OCI-LY3 (cell line): ENCODE results near the gene LUZP1.

Source experiments
- H2AFZ ChIP-seq: fragments of 200-600, 300-600 bp; shearing (Covaris generic); 2 replicates; pipeline ENCODE4 v1.6.0; 2014; ENCODE audit warnings: antibody characterized with exemption, low read depth, low read length
- H3K27ac ChIP-seq: fragments of 200-600, 300-600 bp; sonication (generic); 2 replicates; pipeline ENCODE4 v1.5.1; 2014; ENCODE audit warnings: mild to moderate bottlenecking, low read length, moderate library complexity, mixed read lengths
- H3K27me3 ChIP-seq: fragments of 200-600, 300-600 bp; sonication (generic); 2 replicates; pipeline ENCODE4 v1.6.1; 2014; ENCODE audit warnings: low read depth, low read length, mixed read lengths
- H3K36me3 ChIP-seq: fragments of 200-600, 300-600 bp; sonication (generic); replicated peaks from 2 replicates; pipeline ENCODE3; 2014; ENCODE audit warnings: low read depth, low read length, mixed read lengths
- H3K4me1 ChIP-seq: fragments of 300-600, 200-600 bp; sonication (generic); 2 replicates; pipeline ENCODE4 v1.6.1; 2014; ENCODE audit warnings: low read length, mixed read lengths
- H3K4me2 ChIP-seq: fragments of 200-600, 300-600 bp; sonication (generic); 2 replicates; pipeline ENCODE4 v1.6.1; 2014; ENCODE audit warnings: low read length, mixed read lengths
- H3K4me3 ChIP-seq: fragments of 300-600, 200-600 bp; sonication (generic); 2 replicates; pipeline ENCODE4 v1.5.1; 2014; ENCODE audit warnings: antibody characterized with exemption, mild to moderate bottlenecking, low read length, moderate library complexity
- H3K79me2 ChIP-seq: fragments of 300-600, 200-600 bp; shearing (Covaris generic); 2 replicates; pipeline ENCODE4 v1.6.1; 2014; ENCODE audit warnings: mild to moderate bottlenecking, low read length, mixed read lengths
- H3K9ac ChIP-seq: fragments of 300-600, 200-600 bp; shearing (Covaris generic); 2 replicates; pipeline ENCODE4 v1.6.0; 2014; ENCODE audit warnings: mild to moderate bottlenecking, low read length, moderate library complexity
- H3K9me3 ChIP-seq: fragments of 200-600, 300-600 bp; shearing (Covaris generic); 2 replicates; pipeline ENCODE4 v1.6.1; 2014; ENCODE audit warnings: low read length, mixed read lengths; ENCODE audit not compliant: insufficient read depth
- H4K20me1 ChIP-seq: fragments of 200-600, 300-600 bp; sonication (generic); 2 replicates; pipeline ENCODE4 v1.6.1; 2016; ENCODE audit warnings: low read length, mixed read lengths; ENCODE audit not compliant: insufficient read depth
- CTCF ChIP-seq: fragments of 200-600, 300-600 bp; sonication (generic); IDR thresholded peaks from 2 replicates; pipeline ENCODE4 v1.5.1; 2014; ENCODE audit warnings: antibody characterized with exemption, low read length, low read depth
- EZH2phosphoT487 ChIP-seq: fragments of 200-600 bp; shearing (Covaris generic); IDR thresholded peaks from 2 replicates; pipeline ENCODE4 v1.6.1; 2018; ENCODE audit warnings: antibody characterized with exemption, mixed run types, low read depth

The LUZP1 gene

GRCh38 chr1:23174426-23175110 lies 5.9 kb upstream of the LUZP1 start:
- H3K9me3 ChIP-seq, result no peaks in the 10 kb centered on the region
- H3K79me2 ChIP-seq, result no peaks in the 10 kb centered on the region
- H3K9ac ChIP-seq, result no peak overlapping the region
- H4K20me1 ChIP-seq, result no peaks in the 10 kb centered on the region
- TF ChIP-seq CTCF, result no peak
- no peak for TF ChIP-seq EZH2phosphoT487
- H3K27ac ChIP-seq, result no peak overlapping the region
- H3K4me3 ChIP-seq, result no peak overlapping the region
- no peaks in the 10 kb centered on the region for H3K36me3 ChIP-seq
- peaks cover 8% of the 10 kb centered on the region for H3K27me3 ChIP-seq
- H3K4me2 ChIP-seq, result no peak overlapping the region
- no peak overlapping the region for H2AFZ ChIP-seq
- peaks cover 12% of the 10 kb centered on the region for H3K4me1 ChIP-seq

GRCh38 chr1:23171181-23171755 lies 2.6 kb upstream of the LUZP1 start:
- no peak overlapping the region for H3K4me2 ChIP-seq
- no peaks in the 10 kb centered on the region for H3K27me3 ChIP-seq
- H2AFZ ChIP-seq, result no peak overlapping the region
- H4K20me1 ChIP-seq, result peaks cover 6% of the 10 kb centered on the region
- H3K4me3 ChIP-seq, result no peak overlapping the region
- H3K4me1 ChIP-seq, result peaks cover 8% of the 10 kb centered on the region
- no peak overlapping the region for H3K27ac ChIP-seq
- H3K9me3 ChIP-seq, result no peaks in the 10 kb centered on the region
- no peaks in the 10 kb centered on the region for H3K36me3 ChIP-seq
- peaks cover 10% of the 10 kb centered on the region for H3K79me2 ChIP-seq
- no peak for TF ChIP-seq CTCF
- TF ChIP-seq EZH2phosphoT487, result no peak
- H3K9ac ChIP-seq, result no peak overlapping the region

- peaks cover 6% of the 10 kb centered on the region for H4K20me1 ChIP-seq
- no peak for TF ChIP-seq EZH2phosphoT487
- TF ChIP-seq CTCF, result no peak
- no peaks in the 10 kb centered on the region for H3K27me3 ChIP-seq
- H3K4me1 ChIP-seq, result peaks cover 8% of the 10 kb centered on the region
- H3K4me2 ChIP-seq, result no peak overlapping the region
- H3K4me3 ChIP-seq, result no peak overlapping the region
- peaks cover 10% of the 10 kb centered on the region for H3K79me2 ChIP-seq
- H3K9me3 ChIP-seq, result no peaks in the 10 kb centered on the region
- H3K9ac ChIP-seq, result no peak overlapping the region
- no peak overlapping the region for H2AFZ ChIP-seq
- no peaks in the 10 kb centered on the region for H3K36me3 ChIP-seq
- H3K27ac ChIP-seq, result no peak overlapping the region
Observed at GRCh38 chr1:23169727-23170335, 1.2 kb upstream of the LUZP1 start.

GRCh38 chr1:23169195-23169575 lies 529 bp upstream of the LUZP1 start:
- Histone ChIP-seq H3K9ac (no peak overlapping the region), H3K27me3 (no peaks in the 10 kb centered on the region), H3K27ac (no peak overlapping the region), H3K36me3 (no peaks in the 10 kb centered on the region), H3K4me3 (no peak overlapping the region), H3K4me1 (peaks cover 5% of the 10 kb centered on the region), H4K20me1 (peaks cover 6% of the 10 kb centered on the region), H3K4me2 (no peak overlapping the region), H2AFZ (no peak overlapping the region), H3K9me3 (no peaks in the 10 kb centered on the region), H3K79me2 (peaks cover 10% of the 10 kb centered on the region)
- TF ChIP-seq EZH2phosphoT487 (no peak), CTCF (no peak)
